ENCODE data around the gene MYO16.

Gene MYO16

DNA sequence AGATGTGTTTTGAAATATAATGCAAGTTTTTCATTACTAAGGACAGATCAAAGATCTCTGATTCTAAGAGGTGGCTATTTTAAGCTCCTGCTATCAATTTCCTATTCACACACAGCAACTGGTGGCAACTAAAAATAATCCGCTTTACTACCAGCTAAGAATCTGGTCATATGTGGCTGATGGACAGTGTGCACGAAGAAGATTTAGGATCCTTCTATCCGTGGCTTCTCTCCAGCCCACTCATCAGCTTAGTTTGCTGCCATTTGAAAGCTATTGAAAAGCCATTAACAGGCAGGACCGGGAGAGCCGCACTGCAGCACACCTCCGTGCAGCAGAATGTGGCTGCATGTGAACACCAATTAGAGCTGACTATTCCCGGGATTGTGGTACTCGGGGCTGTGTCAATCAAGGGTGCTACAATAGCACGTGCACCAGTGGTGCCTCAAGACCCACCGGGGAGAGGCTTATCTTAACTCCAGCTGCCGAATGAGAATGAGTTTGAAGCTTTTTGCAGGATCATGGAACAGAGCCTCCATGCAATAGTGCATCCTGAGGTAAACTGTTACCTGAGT lies at the start of gene MYO16:
MYO16 (plus strand) TSS at position 431 of the 572 bp plus-strand sequence. CDS start 234 bp downstream, outside the sequence.
- no peak within 1 kb of the TSS for H3K27ac Mint-ChIP-seq
- peaks cover 9% of the 10 kb centered on the region for H3K27me3 Mint-ChIP-seq
- no peak within 1 kb of the TSS for H3K4me3 Mint-ChIP-seq
- no peak for ATAC-seq
- no peaks in the 10 kb centered on the region for H3K4me1 Mint-ChIP-seq
- DNase-seq: no peak
- peaks cover 0 to 7% of the 10 kb centered on the region in 2 donors for H3K9me3 Mint-ChIP-seq

- peaks cover 0 to 8% of the 10 kb centered on the region in 2 donors for H3K9me3 Mint-ChIP-seq
- no peaks in the 10 kb centered on the region for H3K4me1 Mint-ChIP-seq
- DNase-seq (no peak), ATAC-seq (no peak)
- peaks cover 14% of the 10 kb centered on the region for H3K27me3 Mint-ChIP-seq
- H3K4me3 Mint-ChIP-seq: no peak overlapping the region
- no peak overlapping the region for H3K27ac Mint-ChIP-seq
Measured at GRCh38 chr13:108586826-108587225, 42.6 kb upstream of the MYO16 start.

- Mint-ChIP-seq H3K4me3 (no peak overlapping the region), H3K27ac (no peak overlapping the region), H3K9me3 (peaks cover 0 to 8% of the 10 kb centered on the region in 2 donors), H3K4me1 (no peaks in the 10 kb centered on the region), H3K27me3 (peaks cover 8% of the 10 kb centered on the region)
- no peak for ATAC-seq
- no peak for DNase-seq
Measured at GRCh38 chr13:108588516-108588915, 40.9 kb upstream of the MYO16 start.

GRCh38 chr13:108594153-108594552 lies 35.3 kb upstream of the MYO16 start:
- Mint-ChIP-seq H3K4me1 (no peaks in the 10 kb centered on the region), H3K9me3 (no peaks in the 10 kb centered on the region), H3K27ac (peak overlapping the region in 1 of 2 donors; percentile 49), H3K27me3 (peaks cover 18% of the 10 kb centered on the region), H3K4me3 (no peak overlapping the region)
- DNase-seq (no peak), ATAC-seq (no peak)

DNA sequence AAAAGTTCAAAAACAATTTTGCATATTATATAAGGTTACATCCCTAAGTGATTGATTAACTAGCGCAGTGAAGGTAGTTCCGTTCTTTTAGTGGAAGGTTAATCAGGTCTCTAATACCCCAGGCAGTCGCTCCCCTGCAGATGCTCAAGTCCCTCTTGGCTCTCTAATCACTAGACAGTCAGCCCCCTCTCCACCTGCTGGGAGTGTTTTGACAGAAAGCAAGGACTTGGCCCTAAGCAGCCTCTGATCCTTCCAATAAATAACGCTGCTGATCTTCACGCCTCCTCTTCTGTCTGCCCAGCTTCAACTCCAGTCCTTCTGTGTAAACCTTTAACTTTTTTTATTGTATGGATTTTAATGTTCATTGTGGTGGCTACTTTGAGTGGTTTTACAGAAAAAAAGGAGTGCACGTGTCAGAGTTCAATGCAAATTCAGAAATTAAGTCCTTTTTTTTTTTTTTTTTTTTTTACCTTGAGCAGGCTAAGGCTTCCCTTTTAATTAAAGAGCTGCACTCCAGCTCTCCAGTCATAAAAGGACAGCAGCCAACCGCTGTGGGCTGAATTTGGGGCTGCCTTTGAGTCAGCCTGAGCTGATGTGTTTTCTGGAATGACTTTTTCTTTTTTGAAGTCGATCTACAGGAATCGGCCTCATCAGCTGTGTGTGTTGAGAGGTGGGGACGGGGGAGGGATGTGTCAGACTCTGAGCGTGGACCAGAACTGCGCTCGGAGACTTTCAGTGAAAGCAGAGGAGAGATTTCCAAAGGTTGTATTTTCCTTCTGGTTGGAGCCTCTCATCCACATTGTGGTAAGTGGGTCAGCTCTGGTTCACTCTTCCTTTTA lies 33.8 kb upstream of the MYO16 start:
- peaks cover 12% of the 10 kb centered on the region for H3K27me3 Mint-ChIP-seq
- no peaks in the 10 kb centered on the region for H3K4me1 Mint-ChIP-seq
- H3K9me3 Mint-ChIP-seq: no peaks in the 10 kb centered on the region
- no peak for DNase-seq
- no peak overlapping the region for H3K27ac Mint-ChIP-seq
- no peak for ATAC-seq
- no peak overlapping the region for H3K4me3 Mint-ChIP-seq

DNA sequence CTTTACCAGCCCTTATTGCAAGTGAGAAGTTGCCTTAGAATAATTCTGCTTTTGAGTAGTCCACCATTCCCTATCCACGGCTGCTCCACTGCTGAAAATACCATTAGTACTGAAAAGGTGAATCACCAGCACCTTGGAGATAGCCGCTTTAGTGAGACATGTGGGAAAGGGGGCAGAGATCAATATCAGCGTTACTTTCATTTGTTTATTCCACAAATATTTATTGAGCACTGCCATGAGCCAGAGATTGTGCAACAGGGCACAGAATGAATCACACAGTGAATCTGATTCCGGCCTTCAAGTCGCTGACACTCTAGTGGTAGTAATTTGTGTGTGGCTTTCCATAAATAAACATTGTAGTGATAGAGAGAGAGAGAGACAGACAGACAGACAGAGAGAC lies 31.5 kb upstream of the MYO16 start:
- H3K9me3 Mint-ChIP-seq: peaks cover 4 to 7% of the 10 kb centered on the region in 2 donors
- no peak overlapping the region for H3K27ac Mint-ChIP-seq
- ATAC-seq (no peak), DNase-seq (no peak)
- H3K4me3 Mint-ChIP-seq: no peak overlapping the region
- H3K4me1 Mint-ChIP-seq: no peaks in the 10 kb centered on the region
- H3K27me3 Mint-ChIP-seq: peaks cover 10% of the 10 kb centered on the region

- no peak for DNase-seq
- Mint-ChIP-seq H3K27me3 (no peaks in the 10 kb centered on the region), H3K4me3 (no peak overlapping the region), H3K9me3 (peaks cover 22 to 39% of the 10 kb centered on the region in 2 donors), H3K4me1 (no peaks in the 10 kb centered on the region), H3K27ac (no peak overlapping the region)
- no peak for ATAC-seq
Measured at GRCh38 chr13:108606424-108606823, 23.0 kb upstream of the MYO16 start.

DNA sequence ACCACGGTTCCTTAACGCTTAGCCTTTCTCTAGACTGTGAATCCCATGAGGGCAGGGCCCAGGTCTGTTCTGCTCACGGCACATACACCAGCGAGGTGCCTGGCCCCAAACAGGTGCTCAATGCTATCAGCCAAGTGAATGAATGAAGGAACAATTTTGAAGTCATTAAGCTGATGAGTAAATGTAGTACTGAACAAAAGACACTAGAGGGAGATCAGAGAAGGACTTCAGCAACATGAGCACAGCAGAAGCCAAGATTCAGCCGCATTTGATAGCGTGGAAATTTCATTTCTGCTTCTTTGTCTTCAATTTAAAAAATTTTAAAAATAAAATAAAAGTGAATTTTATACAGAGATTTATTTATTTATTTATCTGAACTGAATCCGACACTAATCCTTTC lies 20.1 kb upstream of the MYO16 start:
- no peak overlapping the region for H3K27ac Mint-ChIP-seq
- ATAC-seq (no peak), DNase-seq (no peak)
- H3K27me3 Mint-ChIP-seq: no peaks in the 10 kb centered on the region
- H3K4me3 Mint-ChIP-seq: no peak overlapping the region
- H3K4me1 Mint-ChIP-seq: no peaks in the 10 kb centered on the region
- peaks cover 18 to 32% of the 10 kb centered on the region in 2 donors for H3K9me3 Mint-ChIP-seq

GRCh38 chr13:108610507-108610906 lies 18.9 kb upstream of the MYO16 start:
- H3K9me3 Mint-ChIP-seq: peaks cover 15 to 30% of the 10 kb centered on the region in 2 donors
- no peak overlapping the region for H3K4me3 Mint-ChIP-seq
- H3K27ac Mint-ChIP-seq: no peak overlapping the region
- no peak for ATAC-seq
- DNase-seq: no peak
- no peaks in the 10 kb centered on the region for H3K27me3 Mint-ChIP-seq
- no peaks in the 10 kb centered on the region for H3K4me1 Mint-ChIP-seq

- Mint-ChIP-seq H3K4me3 (no peak overlapping the region), H3K9me3 (no peaks in the 10 kb centered on the region), H3K4me1 (no peaks in the 10 kb centered on the region), H3K27ac (no peak overlapping the region), H3K27me3 (no peaks in the 10 kb centered on the region)
- DNase-seq (no peak), ATAC-seq (no peak)
Measured at GRCh38 chr13:108615241-108615640, 14.2 kb upstream of the MYO16 start.

- DNase-seq: no peak
- no peaks in the 10 kb centered on the region for H3K9me3 Mint-ChIP-seq
- no peaks in the 10 kb centered on the region for H3K27me3 Mint-ChIP-seq
- no peak overlapping the region for H3K4me3 Mint-ChIP-seq
- no peak for ATAC-seq
- H3K4me1 Mint-ChIP-seq: no peaks in the 10 kb centered on the region
- no peak overlapping the region for H3K27ac Mint-ChIP-seq
Measured at GRCh38 chr13:108618233-108618632, 11.2 kb upstream of the MYO16 start.

- ATAC-seq: no peak
- no peak overlapping the region for H3K4me3 Mint-ChIP-seq
- no peaks in the 10 kb centered on the region for H3K27me3 Mint-ChIP-seq
- H3K9me3 Mint-ChIP-seq: no peaks in the 10 kb centered on the region
- DNase-seq: no peak
- no peaks in the 10 kb centered on the region for H3K4me1 Mint-ChIP-seq
- no peak overlapping the region for H3K27ac Mint-ChIP-seq
Measured at GRCh38 chr13:108621462-108621861, 7.9 kb upstream of the MYO16 start.

GRCh38 chr13:108624108-108624507 lies 5.3 kb upstream of the MYO16 start:
- Mint-ChIP-seq H3K27me3 (no peaks in the 10 kb centered on the region), H3K9me3 (no peaks in the 10 kb centered on the region), H3K27ac (no peak overlapping the region), H3K4me3 (no peak overlapping the region), H3K4me1 (no peaks in the 10 kb centered on the region)
- ATAC-seq (no peak), DNase-seq (no peak)

- Mint-ChIP-seq H3K9me3 (no peaks in the 10 kb centered on the region), H3K4me1 (no peaks in the 10 kb centered on the region), H3K4me3 (no peak overlapping the region), H3K27ac (no peak overlapping the region), H3K27me3 (no peaks in the 10 kb centered on the region)
- DNase-seq (no peak), ATAC-seq (no peak)
Measured at GRCh38 chr13:108624979-108625378, 4.4 kb upstream of the MYO16 start.

DNA sequence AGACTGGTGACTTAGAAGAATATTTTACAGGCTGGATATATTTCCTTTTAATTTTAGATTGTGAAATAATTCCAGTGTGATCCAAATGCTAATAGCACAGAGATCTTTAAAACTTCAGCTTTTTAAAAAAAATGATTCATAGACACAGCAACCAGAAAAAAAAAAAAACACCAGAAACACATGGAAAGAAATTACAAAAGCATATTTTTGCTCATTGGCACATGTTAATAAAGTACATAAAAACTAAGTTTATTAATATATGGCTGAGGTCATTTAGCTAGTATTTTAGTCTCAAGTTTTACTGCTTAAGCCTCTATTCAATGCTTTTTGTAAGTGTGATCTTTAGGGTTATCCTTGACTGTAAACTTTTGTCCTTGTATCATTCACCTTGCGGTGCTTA lies 577 bp downstream of the MYO16 start:
- Mint-ChIP-seq H3K27me3 (peaks cover 9% of the 10 kb centered on the region), H3K27ac (no peak overlapping the region), H3K4me1 (no peaks in the 10 kb centered on the region), H3K4me3 (no peak overlapping the region), H3K9me3 (peaks cover 4 to 12% of the 10 kb centered on the region in 2 donors)
- DNase-seq (no peak), ATAC-seq (no peak)

DNA sequence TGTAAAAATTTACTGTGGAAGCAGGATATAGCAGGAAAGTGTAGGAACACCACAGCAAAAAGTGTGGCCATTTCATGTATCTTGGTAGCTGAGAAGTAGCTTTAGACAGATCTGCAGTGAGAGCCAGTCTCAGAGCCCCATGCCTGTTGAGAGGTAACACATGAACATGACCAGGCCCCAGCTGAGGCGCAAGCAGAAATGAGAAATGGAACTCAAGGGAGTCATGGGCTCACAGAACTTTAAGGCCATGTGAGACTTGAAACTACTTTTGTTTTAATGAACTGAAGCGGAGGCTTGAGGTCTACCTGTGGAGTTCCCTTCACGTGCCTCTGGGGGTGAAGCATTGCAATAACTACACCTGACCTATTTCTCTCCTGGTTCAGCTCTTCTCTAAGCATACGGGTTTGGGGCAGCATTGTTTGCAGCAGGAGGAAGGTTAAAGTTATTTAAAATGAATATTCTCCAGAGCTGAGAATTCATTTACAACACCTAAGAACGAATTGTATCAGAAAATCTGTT lies 3.3 kb downstream of the MYO16 start:
- DNase-seq (no peak), ATAC-seq (no peak)
- peaks cover 9% of the 10 kb centered on the region for H3K27me3 Mint-ChIP-seq
- no peak overlapping the region for H3K27ac Mint-ChIP-seq
- peaks cover 4 to 12% of the 10 kb centered on the region in 2 donors for H3K9me3 Mint-ChIP-seq
- no peaks in the 10 kb centered on the region for H3K4me1 Mint-ChIP-seq
- no peak overlapping the region for H3K4me3 Mint-ChIP-seq

Data from stimulated activated naive CD8-positive, alpha-beta T cell treated with anti-CD3 and anti-CD28 coated beads, Interleukin-15, amount 100 ng/mL, for 72 hours (primary cell).